Inflammatory macrophage treated with lipopolysaccharide for 4 hours (primary cell): ENCODE results near the gene WWP2.
A peak's percentile ranks its signal among the peaks of the same experiment; 100 is the strongest.
"Not testable (repeated sequence)": the region's sequence is repeated elsewhere in the genome, so short reads cannot be mapped to it uniquely, and the experiment has no call there.

Source experiments
- DNase-seq: peaks from one replicate; pipeline ENCODE4 v3.0.0-alpha.2; 2020

Gene WWP2

DNA sequence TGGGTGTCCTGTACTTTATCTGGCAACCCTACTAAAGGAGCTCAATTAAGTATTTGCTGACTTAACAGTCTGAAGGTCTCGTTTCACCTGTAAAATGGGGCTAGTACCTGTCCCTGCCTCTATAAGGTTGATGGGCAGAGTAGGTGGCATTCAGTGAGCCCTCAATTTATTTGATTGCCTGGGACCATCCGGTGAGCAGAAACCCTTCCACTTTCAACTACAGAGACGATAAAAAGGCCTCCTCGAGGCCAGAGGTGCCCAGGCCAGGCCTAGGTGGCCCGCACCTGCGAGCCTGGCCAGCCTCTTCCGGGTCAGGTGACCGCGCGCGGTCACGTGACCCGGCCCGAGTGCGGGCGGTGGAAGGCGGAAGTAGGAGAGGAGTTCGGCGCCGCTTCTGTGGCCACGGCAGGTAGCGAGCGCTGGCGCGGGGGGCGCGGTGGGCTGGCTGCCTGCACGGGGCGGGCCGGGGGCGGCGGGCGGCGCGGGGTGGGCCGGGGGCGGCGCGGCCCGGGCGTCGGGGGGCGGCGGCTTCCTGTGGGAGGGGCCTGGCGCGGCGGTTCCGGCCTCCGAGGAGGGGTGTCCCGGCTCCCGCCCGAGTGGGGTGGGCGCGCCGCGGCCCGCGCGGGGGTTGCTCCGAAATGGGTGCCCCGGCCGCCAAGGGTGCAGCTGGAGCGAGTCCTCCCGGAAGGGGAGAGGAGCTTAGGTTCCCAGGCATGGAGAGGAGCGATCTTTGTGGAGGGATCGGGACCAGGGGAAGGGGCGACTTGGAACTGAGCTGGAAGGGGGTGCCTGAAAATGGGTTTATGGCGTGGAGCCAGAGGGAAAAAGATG lies at the start of gene WWP2:
Gene WWP2 (plus strand): TSS at position 350 of the 831 bp plus-strand sequence. CDS start 24,679 bp downstream, outside the sequence.
- DNase-seq, result peak; percentile 79

DNA sequence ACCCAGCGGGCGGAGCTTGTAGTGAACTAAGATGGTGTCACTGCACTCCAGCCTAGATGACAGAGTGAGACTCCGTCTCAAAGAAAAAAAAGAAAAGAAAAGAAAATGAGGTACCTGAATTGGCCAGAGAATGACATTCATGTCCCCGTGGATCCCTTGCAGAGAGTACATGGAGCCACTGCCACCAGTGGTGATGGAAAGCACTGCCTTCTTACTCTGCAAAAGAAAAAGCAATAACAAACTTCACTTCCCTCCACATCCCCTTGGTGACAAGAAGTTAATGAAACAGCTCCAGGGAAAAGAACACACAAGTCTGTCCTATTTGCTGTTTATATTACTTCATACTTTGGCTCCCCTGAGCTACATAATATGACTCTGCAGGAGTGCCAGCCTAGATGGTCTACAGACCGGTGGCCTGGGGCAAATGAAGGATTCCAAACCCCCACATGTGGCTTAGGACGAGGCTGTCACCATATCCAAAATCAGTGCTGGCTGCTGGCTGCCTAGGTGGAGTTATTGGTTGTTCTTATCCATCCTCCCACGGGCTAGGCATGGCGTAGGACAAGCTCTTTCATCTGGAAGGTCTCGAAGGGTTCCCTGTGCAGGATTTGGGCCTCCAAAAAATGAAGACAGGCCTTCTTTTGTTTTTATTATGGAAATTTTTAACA lies 49.1 kb upstream of the WWP2 start:
- DNase-seq, result no peak

DNA sequence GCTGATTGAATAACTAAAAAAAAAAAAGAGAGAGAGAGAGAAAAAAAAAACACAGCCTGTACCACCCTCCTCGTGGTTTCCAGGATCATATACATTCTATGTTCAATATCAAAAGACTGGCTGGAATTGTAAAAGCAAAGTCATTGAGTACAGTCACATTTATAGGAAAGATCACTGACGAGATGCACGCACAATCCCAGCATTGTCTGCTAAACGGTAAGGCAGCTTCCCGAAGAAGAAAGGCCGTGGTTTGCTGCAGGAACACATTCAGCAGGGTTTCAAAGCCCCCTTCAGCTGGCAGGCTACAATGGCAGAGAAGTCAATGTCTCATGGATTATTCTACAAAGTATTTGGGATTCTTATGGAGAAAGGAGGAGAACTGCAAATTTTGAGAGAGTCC lies 45.1 kb upstream of the WWP2 start:
- DNase-seq, result no peak

DNA sequence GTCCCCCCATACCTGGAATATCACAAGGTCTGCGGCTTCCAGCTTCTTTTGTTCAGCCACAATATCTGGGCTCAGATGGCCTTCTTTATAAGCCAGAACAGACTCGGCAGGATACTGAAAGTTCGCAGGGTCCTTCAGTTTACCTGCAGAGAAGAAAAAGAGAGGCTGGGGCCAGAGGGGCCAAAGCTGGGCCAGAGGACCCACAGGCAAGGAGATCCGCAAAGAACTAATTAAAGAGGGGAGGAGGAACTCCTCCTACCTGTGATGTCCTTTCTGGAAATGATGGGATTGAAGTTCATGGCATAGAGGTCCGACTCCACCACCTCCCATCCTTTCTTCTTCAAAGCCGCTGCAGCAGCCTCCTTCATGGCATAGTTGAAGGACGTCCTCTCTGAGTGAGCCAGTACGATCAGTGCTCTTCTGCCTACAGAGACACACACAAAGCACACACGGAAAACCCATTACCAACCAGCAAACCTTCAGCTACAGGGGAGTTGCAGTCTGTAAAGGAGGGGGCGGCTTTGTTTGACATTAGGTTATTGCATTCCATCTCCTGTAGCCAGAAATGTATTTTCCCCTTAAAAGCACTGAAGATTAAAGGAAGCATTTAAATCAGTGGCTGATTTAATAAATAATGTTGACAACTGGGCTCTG lies 43.9 kb upstream of the WWP2 start:
- no peak for DNase-seq

DNA sequence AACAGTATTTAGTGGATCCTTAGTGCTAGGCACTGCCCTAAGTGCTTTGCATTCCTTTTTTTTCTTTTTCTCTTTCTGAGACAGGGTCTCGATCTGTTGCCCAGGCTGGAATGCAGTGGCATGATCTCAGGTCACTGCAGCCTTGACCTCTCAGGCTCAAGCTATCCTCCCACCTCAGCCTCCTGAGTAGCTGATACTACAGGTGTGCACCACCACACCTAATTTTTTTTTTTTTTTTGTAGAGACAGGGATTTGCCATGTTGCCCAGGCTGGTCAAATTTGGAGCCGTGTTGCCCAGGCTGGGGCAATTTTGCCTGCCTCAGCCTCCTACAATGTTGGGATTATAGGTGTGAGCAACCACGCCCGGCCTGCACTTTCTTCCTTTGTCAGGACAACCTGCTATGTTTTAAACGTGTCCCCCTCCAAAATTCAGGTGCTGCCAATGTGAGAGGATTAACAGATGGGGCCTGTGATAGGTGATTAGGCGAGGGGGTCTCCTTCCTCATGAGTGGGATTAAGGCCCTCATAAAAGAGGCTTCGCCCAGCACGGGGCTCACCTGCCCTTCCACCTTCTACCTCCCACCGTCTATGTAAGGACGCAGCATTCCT lies 41.2 kb upstream of the WWP2 start:
- no peak for DNase-seq

DNA sequence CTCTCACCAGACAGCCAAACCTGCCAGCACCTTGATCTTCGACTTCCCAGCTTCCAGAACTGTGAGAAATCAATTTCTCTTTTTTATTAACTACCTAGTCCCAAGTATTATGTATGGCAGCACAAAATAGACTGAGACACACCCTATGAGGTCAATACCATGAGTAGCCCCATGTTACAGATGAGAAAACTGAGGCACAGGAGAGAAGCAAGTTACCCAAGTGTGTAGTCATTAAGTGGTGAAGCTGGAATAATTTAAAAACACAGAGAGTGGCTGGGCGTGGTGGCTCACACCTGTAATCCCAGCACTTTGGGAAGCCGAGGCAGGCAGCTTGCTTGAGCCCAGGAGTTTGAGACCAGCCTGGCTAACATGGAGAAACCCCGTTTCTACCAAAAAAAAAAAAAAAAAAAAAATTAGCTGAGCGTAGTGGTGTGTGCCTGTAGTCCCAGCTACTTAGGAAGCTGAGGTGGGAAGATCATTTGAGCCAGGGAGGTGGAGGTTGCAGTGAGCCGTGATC lies 40.6 kb upstream of the WWP2 start:
- DNase-seq, result no peak

DNA sequence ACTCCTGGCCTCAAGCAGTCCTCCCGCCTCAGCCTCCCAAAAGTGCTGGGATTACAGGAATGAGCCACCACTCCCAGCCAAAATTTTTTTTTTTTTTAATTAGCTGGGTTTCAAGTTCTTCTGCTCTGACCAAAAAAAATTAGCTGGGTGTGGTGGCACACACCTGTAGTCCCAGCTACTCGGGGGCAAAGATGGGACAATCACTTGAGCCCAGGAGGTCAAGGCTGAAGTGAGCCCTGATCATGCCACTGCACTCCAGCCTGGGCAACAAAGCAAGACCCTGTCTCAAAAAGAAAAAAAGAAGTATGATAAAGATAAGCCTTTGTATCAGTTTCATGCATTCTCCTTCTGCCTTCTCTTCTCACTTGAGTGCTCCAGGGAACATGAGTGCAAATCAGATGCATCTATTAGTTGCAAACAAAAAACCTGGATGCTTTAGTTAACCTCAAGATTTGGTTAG lies 37.7 kb upstream of the WWP2 start:
- DNase-seq, result no peak

DNA sequence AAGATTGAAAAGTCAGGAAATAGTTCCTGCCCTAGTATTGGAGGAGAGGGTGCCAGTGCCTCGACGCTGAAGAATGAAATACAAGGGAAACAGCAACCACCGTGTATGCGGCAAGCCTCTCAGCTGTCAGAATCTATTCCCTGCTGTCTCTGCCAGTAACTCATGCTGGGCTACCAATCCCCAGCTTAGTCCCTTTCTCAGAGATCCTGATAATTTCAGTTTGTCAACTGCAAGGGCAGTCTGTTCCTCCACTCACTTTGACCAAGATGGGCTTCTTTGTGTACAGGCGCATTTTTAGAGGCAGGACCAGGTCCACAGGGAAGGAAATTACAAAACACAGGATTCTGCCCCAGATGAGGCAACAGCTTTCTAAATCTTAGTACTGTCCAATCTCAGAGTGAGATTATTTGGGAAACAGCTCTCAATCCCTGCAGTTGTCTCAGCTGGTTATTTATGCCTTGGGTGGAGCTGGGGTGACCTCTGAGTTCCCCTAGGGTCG lies 37.1 kb upstream of the WWP2 start:
- peak; percentile 23 for DNase-seq

DNA sequence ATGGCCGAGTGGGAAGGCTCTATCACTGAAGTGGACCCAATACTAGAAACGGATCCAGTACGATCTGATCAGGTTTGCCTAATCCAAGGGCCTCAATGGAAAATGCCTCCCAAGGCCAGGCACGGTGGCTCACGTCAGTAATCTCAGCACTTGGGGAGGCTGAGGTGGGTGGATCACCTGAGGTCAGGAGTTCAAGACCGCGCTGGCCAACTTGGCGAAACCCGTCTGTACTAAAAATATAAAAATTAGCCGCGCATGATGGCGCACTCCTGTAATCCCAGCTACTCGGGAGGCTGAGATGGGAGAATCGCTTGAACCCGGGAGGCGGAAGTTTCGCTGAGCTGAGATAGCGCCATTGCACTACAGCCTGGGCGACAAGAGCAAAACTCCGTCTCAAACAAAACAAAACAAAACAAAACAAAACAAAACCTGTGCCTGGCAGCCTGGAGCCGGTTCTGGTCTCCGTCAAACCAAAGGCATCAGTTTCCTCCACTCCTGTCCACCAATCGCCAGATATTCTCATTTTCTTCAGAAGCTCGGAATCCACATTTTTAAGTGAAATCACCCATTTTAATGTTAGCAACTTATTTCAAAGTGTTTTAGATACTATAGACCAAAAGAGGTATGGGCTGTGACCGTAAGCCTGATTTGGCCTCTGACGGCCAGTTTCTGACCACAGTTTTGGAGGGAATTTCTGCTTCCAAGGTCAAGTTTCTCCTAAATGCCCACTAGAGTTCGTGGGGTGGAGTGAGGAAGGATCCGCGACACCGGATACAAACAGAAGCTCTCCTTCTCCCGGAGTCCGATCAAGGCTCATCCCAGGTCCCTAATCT lies 36.4 kb upstream of the WWP2 start:
- no peak for DNase-seq

DNA sequence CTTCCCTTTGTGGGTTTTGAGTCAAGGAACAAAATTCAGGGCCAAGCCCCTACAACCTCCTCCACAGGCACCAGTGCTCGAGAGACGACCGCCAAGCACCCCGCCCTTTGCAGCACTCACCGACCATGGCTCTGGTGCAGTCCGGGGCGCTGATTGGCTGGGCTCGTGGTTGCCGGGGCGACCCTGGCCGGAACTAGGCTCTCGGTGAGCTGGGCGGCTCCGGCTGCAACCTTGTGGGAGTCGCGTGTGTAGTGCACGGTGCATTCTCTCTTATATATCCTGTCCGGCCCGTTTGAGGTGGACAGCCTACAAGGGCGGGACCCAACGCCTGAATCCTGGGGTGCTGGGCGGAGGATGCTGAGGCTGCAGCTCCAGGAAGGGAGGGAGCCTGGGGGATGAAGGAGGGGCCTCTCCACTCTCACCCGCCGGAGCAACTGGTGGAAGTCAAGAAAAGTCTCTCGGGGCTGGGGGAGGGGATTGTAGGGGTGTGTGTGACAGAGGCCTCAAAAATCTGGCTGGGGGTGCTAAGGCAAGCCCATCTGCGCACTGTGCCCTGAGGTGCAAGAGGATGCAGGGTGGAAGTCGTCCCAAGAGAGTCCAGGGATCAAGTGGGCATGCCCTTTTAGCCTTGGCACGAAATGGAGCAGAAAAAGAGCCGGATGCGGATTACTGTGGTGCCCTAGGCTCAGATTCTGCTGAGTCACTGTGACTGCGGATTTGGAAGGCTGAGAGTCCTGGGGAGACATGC lies 35.6 kb upstream of the WWP2 start, which contains the start of gene NQO1:
Gene NQO1 (minus strand): TSS at position 248 of the 748 bp plus-strand sequence. CDS start 121 bp downstream, at position 127.
- DNase-seq, result peak; percentile 88

DNA sequence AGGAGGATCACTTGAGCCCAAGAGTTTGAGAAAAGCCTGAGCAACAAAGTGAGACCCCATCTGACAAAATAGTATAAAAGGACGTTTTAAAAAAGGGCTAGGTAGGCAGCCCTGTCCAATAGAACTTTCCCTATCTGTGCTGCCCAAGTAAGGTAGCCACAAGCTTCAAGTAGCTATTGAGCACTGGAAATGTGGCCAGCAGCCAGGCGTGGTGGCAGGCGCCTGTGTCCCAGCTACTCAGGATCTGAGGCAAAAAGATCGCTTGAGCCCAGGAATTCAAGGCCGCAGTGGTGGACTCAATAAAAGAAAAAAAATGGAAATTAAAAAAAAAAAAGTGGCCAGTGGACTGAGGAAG lies 34.2 kb upstream of the WWP2 start:
- no peak for DNase-seq

DNA sequence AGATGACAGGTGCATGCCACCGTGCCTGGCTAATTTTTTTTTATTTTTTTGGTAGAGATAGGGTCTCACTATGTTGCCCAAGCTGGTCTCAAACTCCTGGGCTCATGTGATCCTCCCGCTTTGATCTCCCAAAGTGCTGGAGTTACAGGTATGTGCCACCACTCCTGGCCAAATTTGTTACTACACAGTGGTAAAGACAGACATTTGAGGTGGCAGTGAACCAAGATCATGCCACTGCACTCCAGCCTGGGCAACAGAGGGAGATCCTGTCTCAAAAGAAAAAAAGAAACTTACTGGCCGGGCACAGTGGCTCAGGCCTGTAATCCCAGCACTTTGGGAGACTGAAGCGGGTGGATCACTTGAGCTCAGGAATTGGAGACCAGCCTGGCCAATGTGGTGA lies 33.1 kb upstream of the WWP2 start:
- DNase-seq, result not testable (repeated sequence)

DNA sequence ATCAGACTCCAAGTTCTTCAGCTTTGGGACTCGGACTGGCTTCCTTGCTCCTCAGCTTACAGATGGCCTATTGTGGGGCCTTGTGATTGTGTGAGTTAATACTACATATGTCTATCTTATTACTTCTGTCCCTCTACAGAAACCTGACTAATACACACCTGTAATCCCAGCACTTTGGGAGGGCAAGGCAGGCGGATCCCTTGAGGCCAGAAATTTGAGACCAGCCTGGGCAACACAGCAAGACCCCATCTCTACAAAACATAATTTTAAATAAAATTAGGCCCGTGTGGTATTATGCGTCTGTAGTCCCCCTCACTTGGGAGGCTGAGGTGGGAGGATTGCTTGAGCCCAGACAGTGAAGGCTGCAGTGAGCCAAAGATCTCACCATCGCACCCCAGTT lies 30.9 kb upstream of the WWP2 start:
- not testable (repeated sequence) for DNase-seq

DNA sequence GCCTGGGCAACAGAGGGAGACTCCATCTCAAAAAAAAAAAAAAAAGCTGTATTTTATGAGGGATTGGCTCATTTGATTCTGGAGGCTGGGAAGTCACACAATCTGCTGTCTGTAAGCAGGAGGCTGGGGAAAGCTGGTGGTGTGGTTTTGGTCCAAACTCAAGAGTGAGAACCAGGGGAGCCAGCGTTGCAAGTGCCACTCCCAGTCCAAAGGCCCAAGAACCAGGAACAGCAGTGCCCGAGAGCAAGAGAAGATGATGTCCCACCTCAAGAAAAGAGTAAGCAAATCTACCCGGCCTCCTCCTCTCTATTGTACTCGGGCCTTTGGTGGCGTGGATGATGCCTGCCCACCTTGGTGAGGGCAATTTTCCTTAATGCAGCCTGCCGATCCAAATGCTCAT lies 30.0 kb upstream of the WWP2 start:
- DNase-seq, result no peak

DNA sequence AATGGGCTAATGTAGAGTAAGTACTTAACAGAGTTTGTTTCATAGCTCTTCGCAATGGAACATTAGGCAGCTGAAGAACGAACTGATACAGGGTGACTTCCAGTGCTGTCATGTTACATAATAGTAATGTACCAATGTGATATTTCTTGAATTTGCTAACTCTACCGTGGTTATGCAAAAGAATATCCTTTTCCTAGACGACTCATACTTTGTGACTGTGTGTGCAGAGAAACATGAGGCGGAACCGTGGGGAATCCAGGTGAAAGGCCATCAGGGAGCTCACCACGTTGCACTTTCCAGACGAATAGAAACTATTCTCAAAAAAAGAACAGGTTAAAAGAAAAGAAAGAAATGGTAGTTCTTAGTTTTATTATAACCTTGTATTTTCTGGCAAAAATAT lies 20.6 kb upstream of the WWP2 start:
- peak; percentile 39 for DNase-seq

DNA sequence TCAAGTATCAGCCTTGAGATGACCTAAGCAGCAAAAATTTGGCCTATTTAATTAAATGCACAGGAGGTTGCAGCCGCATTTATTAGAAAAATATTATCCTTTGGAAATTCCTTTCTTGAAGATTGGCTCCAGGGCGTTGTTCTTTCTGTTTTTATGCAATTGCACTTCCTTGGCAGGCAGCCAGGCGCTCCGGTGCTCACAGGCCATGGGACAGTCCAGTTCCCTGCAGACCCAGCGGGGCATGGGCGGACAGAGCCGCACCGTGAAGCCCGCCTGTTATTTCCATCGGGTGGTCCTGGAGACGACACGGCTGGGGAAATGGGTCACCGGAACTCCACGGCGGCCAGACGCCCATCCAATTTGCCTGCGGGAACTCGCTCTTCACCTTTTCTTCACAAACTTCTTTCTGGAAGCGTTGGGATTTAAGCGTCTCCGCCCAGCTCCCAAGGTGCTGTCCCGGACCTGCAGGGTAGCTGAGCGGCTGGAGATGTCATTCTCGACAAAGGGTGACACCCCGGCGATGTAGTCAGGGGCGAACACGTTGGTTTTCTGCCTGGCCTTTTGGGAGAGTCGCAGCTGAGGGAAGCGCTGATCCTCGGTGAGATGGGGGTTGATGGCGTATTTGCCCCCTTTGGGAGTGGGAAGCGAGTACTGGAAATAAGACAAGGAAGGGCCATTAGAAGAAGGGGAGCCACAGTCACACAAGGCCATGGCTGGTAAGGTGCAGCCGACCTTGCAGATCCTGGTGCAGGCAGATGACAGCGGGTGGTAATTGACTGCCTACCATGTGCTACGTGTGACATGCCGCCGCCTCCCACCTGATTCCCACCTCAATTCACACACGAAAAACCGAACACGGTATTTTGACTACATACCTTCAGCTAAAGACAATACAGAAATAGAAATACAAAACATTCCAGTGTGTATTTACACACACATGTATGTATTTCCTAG lies 19.9 kb upstream of the WWP2 start:
- no peak for DNase-seq

DNA sequence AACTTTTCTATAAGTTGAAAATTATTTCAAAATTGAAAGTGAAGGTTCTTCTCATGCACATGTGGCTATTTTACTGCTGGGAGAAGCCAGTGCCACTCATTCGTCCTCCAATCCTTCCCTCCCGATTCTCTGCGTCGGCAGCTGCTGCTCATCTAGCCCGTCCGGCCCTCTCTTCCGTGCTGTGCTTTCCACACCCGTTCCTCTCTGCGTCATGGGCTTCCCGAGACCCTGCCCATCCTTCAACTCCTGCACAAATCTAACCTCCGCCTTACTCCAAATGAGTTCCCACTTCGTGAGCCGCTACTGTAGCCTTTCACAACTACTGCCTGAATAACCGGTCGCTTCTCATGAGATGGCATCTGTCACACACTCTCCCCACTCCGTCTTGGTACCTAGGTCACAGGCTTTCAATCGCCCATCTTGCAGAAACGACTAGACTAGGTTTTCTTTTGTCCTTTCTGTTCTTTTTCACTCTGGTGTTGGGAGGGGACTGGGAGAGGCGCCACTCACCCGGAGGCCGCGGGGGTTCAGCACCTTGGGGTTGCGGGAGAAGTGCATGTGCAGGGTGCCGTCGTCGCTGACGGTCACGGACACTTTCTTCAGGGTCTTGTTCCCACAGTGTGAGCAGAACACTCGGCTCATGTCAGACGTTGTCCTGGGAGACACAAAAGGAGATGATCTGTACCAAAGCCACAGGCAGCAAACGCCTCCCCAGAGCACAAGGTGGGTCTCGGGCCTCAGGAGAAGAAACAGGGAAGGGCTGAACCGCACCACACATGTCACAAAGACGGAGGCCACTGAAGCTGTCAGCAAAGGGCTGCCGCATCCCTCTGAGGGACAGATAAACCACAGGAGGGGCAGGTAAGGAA lies 17.5 kb upstream of the WWP2 start:
- no peak for DNase-seq

DNA sequence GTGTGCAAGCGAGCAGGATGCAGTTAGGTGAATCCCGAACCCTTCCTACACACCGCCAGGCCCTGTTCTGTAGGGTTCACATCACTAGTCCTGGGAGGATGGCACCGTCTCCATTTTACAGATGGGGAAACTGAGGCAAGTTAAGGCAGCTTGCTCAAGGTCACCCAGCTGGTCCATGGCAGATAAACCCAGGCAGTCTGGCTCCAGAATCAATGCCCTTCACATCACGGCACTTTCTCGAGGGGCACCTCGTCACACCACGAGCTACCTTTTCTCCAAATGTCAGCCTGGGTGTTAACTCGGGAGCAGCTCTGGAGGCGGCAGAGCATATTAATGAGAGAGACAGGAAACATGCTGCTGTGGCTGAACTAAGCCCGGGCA lies 16.9 kb upstream of the WWP2 start:
- no peak for DNase-seq

DNA sequence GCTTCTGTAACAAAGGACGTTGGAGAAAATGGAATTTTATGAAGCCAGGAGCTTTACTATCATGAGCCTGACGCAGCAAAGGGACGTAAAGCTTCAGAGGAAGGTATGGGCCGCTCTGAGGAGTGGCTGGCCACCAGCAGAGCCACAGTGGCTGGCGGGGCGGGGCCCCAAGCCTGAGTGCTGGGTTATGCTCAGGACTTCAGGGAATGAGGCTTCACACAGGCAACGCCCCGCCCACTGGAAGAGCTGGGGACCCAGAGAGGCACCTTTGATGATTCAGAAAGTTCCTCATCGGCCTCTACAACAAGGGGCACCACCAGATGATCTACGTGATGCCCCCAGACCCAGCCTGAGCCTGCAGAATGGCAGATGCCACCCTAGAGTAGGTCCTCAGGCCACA lies 16.2 kb upstream of the WWP2 start:
- no peak for DNase-seq
